HG03103 (cell line): ENCODE results near the gene ANKRD13D.

ENCODE experiments used
- ATAC-seq: cut with Tn5 transposase; IDR thresholded peaks from one replicate; pipeline ENCODE4 v1.9.1; 2021; ENCODE audit warnings: low read depth; ENCODE audit not compliant: unreplicated experiment

The ANKRD13D gene

GRCh38 chr11:67284811-67285540, 4.1 kb upstream of the ANKRD13D start:
- no peak for ATAC-seq

- ATAC-seq = no peak
Measured at GRCh38 chr11:67285541-67286498, 3.3 kb upstream of the ANKRD13D start.

- no peak for ATAC-seq
Measured at GRCh38 chr11:67286621-67287333, 2.3 kb upstream of the ANKRD13D start.

GRCh38 chr11:67287355-67288197, 1.5 kb upstream of the ANKRD13D start:
- no peak for ATAC-seq

DNA sequence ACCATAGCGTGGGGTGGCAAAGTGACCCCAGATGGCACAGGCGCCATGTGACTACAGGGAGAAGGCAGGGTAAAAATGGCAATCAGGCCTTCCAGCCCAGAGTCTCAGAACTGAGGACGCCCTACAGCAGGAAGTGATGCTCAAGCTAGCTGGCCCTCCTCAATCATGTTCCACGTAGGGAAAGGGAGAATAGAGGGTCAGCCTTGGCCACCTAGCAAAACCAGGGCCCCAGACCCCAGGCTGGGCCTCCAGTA, 978 bp upstream of the ANKRD13D start:
- ATAC-seq = no peak

DNA sequence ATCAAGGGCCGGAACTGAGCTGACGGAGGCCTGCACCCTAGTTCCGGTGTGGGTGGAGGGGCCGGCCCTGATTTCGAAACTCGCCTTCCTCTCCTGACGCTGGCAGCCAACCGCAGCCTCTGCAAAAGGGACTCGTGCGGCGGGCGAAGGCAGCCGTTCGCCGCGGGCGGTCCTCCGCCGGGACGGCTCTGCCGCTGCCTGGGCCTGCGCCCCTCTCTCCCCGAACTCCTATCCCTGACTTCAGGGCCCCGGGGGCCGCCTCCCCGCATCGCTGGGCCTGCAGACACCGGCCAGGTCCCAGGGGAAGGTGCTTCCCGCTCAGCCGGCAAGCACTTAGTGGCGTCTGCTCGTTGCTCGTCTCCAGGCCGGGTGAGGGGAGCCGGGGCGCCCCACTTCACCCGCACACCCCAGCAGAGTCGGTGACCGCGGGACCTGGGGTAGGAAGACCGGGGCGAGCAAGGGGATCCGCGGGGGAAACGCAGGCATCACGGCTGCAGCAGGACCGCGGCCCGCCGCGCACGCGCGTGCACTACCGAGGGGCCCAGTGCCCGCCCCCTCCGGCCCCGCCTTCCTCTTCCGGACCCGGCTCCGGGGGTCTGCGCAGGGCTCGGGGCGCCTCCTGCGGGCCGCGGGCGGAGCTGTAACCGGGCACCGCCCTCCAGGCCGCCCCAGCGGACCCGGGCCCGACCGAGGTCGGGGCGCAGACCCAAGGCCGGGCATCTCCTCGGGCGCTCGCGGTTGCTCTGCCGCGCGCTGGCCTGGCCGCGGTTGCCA, 464 bp upstream of the ANKRD13D start:
- ATAC-seq = peak; percentile 56

DNA sequence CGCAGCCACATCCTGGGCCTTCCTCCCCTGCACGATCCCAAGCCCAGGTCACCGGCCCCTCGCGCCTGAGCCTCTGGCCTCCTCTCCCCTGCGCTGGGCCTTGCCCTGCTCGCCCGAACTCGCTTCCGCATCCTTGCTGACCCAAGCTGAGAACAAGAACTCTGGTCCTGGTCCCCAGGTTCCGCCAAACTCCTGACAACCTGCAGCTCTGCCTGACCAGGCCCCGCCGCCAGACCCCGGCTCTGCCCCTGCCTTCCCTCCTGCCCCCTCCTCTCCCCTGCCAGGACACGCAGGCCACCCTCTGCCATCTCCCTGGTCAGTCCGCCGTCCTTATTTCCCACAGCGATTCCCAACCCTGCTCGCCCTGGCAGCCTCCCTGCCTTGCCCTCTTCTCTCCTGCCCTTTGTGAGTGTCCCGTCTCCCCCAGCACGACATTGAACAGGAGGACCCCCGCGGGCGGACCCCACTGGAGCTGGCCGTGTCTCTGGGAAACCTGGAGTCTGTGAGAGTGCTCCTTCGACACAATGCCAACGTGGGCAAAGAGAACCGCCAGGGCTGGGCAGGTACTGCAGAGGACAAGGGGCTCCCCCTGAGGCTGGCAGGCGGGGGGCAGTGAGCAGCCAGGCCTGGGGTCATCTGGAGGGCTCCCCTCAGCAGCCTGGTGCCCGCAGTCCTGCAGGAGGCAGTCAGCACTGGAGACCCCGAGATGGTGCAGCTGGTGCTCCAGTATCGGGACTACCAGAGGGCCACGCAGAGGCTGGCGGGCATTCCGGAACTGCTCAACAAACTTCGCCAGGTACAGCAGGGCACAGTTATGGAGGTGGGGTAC, 762 bp downstream of the ANKRD13D start:
- no peak for ATAC-seq

DNA sequence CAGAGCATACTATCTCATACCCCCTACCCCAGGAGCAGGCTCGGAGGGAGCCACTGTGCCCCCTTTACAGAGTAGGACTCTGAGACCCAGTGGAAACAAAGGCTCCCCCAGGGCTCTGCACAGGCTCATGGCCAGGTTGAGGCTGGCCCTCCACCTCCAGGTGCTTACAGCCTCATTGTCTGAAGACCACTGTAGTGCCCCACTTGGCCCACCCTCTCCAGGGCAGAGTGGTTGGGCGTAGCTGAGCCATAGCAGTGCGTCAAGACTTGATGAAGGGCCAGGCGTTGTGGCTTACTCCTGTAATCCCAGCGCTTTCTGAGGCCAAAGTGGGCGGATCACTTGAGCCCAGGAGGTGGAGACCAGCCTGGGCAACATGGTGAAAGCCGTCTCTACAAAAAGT, 1.7 kb downstream of the ANKRD13D start:
- no peak for ATAC-seq

GRCh38 chr11:67291481-67292381, 2.6 kb downstream of the ANKRD13D start:
- ATAC-seq = no peak

- no peak for ATAC-seq
Measured at GRCh38 chr11:67292671-67293070, 3.6 kb downstream of the ANKRD13D start.

DNA sequence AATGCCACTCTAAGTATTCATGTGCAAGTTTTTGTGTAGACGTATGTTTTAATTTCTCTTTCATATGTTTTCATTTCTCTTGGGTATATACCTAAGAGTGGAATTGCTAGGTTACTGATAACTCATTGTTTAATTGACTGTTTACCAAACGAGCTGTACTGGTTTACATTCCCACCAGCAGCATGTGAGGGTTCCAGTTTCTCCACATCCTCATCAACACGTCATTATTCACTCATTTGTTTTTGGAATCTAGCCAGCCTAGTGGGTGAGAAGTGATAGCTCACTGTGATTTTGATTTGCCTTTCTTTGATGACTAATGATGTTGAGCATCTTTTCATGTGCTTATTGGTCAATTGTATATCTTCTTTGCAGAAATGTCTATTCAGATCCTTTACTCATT, 4.0 kb downstream of the ANKRD13D start:
- ATAC-seq = no peak

- ATAC-seq = no peak
Measured at GRCh38 chr11:67295846-67296245, 6.7 kb downstream of the ANKRD13D start.

GRCh38 chr11:67298786-67299185, 9.7 kb downstream of the ANKRD13D start:
- ATAC-seq = no peak

DNA sequence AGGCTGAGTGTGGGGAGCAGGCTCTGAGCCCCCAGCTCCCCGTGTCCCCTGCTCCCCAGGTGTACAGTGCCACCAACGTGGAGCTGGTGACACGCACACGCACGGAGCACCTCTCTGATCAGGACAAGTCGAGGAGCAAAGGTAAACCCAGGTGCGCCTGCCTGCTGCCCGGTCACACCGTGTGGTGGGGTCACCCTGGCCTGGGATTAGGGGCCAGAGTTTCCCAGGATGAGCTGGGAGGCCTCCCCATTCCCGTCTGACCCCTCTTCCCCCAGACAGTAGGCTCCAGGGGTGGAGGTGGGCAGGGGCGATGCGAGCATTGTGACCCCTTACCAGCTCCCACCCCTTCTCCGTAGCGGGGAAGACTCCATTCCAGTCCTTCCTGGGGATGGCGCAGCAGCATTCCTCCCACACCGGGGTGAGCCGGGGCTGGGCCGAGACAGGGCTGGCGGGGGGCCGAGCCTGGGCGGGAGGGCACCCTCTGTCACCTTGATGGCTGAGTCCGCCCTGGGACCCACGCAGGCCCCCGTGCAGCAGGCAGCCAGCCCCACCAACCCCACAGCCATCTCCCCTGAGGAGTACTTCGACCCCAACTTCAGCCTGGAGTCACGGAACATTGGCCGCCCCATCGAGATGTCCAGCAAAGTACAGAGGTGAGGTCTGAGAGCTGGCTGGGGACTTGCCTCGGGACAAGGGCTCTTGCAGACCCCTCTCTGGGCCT, 10.5 kb downstream of the ANKRD13D start:
- ATAC-seq = no peak

DNA sequence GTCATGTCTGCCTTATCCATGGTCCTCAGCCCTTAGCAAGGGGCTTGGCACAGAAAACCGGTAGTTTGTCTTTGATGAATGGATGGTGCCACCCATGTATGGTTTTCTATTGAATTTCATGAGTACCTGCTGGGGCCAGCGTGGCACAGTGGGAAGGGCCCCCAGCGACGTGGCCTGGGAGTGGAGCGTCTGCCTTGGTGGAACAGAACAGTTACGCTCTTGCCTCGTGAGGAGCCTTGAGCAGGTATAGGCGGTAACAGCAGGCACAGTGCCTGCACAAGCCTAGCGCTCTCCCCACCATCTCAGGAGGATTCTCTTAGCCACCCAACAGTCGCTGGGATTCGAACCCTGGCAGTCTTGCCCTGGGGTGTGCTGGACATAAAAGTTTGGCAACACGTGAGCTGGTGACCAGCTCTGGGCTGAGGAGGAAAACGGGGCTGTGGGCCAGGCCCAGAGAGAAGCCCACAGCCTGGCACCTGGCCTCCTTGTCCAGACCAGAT, 11.2 kb downstream of the ANKRD13D start:
- ATAC-seq = no peak

DNA sequence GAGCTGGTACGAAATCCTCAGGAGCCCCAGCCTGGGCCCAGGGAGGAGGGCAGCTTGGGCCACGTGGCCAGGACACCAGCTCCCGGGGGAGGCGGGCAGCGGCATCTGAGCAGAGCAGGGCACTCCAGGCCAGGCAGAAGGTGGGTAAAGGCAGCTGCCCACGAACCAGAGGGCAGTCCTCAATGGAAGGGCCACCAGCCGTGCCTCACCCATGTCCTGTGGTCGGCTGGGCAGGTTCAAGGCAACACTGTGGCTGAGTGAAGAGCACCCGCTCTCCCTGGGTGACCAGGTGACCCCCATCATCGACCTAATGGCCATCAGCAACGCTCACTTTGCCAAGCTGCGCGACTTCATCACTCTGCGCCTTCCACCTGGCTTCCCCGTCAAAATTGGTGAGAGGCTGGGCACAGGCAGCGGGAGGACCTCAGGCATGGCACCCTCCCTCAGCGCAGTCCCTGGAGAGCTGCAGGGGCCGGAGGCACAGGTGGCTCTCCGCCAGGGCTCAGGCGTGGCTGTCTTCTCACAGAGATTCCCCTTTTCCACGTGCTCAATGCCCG, 11.7 kb downstream of the ANKRD13D start:
- no peak for ATAC-seq
